ENCODE results near the gene USP46. TPM values are rescaled to one million over a fixed set of nuclear protein-coding genes. Genes with fewer than 3 reads are reported as not detected.

Gene USP46
- total and polyA plus RNA-seq, 2 of the 8 experiments (the other 6 are each of a cell fraction or from before 2014, with no cell fraction given) = 10.6 to 62.4 TPM

DNA sequence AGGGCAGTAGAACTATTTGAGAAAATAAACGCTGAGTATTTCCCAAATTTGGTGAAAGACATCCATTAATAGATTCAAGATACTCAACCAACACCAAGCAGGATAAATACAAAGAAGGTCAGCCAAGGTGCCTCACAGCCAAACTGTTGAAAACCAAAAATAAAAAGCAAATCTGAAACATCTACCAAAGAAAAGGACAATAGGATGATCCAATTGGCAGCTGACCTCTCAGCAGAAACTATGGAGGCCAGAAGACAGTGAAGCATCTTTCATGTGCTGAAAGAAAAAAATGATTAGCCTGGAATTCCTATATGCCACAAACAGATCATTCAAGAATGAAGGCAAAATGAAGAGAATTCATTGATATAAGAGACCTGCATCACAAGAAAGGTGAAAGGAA lies 44.9 kb downstream of the USP46 start (continued):
- TF ChIP-seq NRF1 (IDR thresholded peaks at IDR 0.05; ENCODE audit: low read depth, low read length) (no peak), HDAC2 (IDR thresholded peaks at IDR 0.05; ENCODE audit: borderline replicate concordance in 1 of 2, low read depth in 2 of 2, low read length in 2 of 2) (no peak)
